Neural cell (in vitro differentiated cells): Measurements from ENCODE around the gene NR1H3. TPM values are rescaled to one million over a fixed set of nuclear protein-coding genes. Genes with fewer than 3 reads are reported as not detected.

ENCODE experiments used
- H2AFZ ChIP-seq: fragments of 200-600, 300-800 bp; sonication (generic), shearing (Covaris generic); 2 replicates; pipeline ENCODE4 v1.6.0; 2014; ENCODE audit warnings: low read depth, mild to moderate bottlenecking, antibody characterized with exemption, low read length, moderate library complexity
- H3F3A ChIP-seq: fragments of 200-600 bp; shearing (Covaris generic); 2 replicates; pipeline ENCODE4 v1.6.1; 2016; ENCODE audit warnings: mild to moderate bottlenecking, moderate library complexity, mixed read lengths, antibody characterized with exemption, low read length; ENCODE audit not compliant: insufficient read depth, poor library complexity, severe bottlenecking
- H3K27ac ChIP-seq: fragments of 200-600, 300-800 bp; sonication (generic), shearing (Covaris generic); 2 replicates; pipeline ENCODE4 v1.5.1; 2014; ENCODE audit warnings: mild to moderate bottlenecking, low read length, moderate library complexity
- H3K27me3 ChIP-seq: fragments of 300-800, 200-600 bp; sonication (generic), shearing (Covaris generic); 2 replicates; pipeline ENCODE4 v1.6.0; 2014; ENCODE audit warnings: mild to moderate bottlenecking, low read depth, low read length, moderate library complexity; ENCODE audit not compliant: insufficient read depth
- H3K36me3 ChIP-seq: fragments of 300-800, 200-600 bp; sonication (generic), shearing (Covaris generic); 2 replicates; pipeline ENCODE4 v1.5.1; 2014; ENCODE audit warnings: mild to moderate bottlenecking, antibody characterized with exemption, low read length, moderate library complexity; ENCODE audit not compliant: insufficient read depth
- H3K4me2 ChIP-seq: fragments of 300-800, 200-600 bp; sonication (generic), shearing (Covaris generic); 2 replicates; pipeline ENCODE4 v1.6.0; 2014; ENCODE audit warnings: mild to moderate bottlenecking, low read length
- H3K4me3 ChIP-seq: fragments of 300-800, 200-600 bp; sonication (generic), shearing (Covaris generic); 2 replicates; pipeline ENCODE4 v1.5.1; 2014; ENCODE audit warnings: mild to moderate bottlenecking, low read length, moderate library complexity
- H3K79me2 ChIP-seq: fragments of 200-600 bp; shearing (Covaris generic); replicated peaks from 2 replicates; pipeline ENCODE4 v1.6.0; 2014; ENCODE audit warnings: mild to moderate bottlenecking, low read length, moderate library complexity; ENCODE audit not compliant: insufficient read depth
- H3K9ac ChIP-seq: fragments of 300-800, 200-600 bp; sonication (generic), shearing (Covaris generic); 2 replicates; pipeline ENCODE4 v1.6.1; 2016; ENCODE audit warnings: mild to moderate bottlenecking, low read length, mixed read lengths
- H3K9me2 ChIP-seq: fragments of 200-600 bp; shearing (Covaris generic); 2 replicates; pipeline ENCODE4 v1.6.1; 2016; ENCODE audit warnings: mild to moderate bottlenecking, low read length, mixed read lengths; ENCODE audit not compliant: insufficient read depth
- H3K9me3 ChIP-seq: fragments of 200-600, 300-800 bp; sonication (generic), shearing (Covaris generic); 2 replicates; pipeline ENCODE4 v1.6.1; 2016; ENCODE audit warnings: mild to moderate bottlenecking, mixed run types, low read length, moderate library complexity, mixed read lengths
- H4K20me1 ChIP-seq: fragments of 200-600 bp; shearing (Covaris generic); 2 replicates; pipeline ENCODE4 v1.6.1; 2016; ENCODE audit warnings: mild to moderate bottlenecking, mixed run types; ENCODE audit not compliant: insufficient read depth
- CTCF ChIP-seq: fragments of 450-650 bp; IDR thresholded peaks from 2 replicates; pipeline ENCODE4 v1.5.1; 2014; ENCODE audit warnings: antibody characterized with exemption, mild to moderate bottlenecking, moderate library complexity; ENCODE audit not compliant: poor library complexity, severe bottlenecking
- EP300 ChIP-seq: fragments of 450-650 bp; conservative IDR thresholded peaks from 2 replicates; pipeline ENCODE4 v1.6.1; 2014; ENCODE audit warnings: antibody characterized with exemption, mild to moderate bottlenecking, moderate library complexity; ENCODE audit not compliant: poor library complexity, severe bottlenecking
- EZH2 ChIP-seq: fragments of 200-600, 300-800 bp; shearing (Covaris generic), sonication (generic); IDR thresholded peaks from 2 replicates; pipeline ENCODE4 v1.6.1; 2014; ENCODE audit warnings: antibody characterized with exemption, low read length, borderline replicate concordance, mild to moderate bottlenecking; ENCODE audit not compliant: insufficient read depth, poor library complexity, severe bottlenecking
- MXI1 ChIP-seq: fragments of 450-650 bp; conservative IDR thresholded peaks from 2 replicates; pipeline ENCODE4 v1.6.1; 2014; ENCODE audit warnings: antibody characterized with exemption, mild to moderate bottlenecking; ENCODE audit not compliant: poor library complexity, severe bottlenecking
- POLR2AphosphoS5 ChIP-seq: IDR thresholded peaks from 2 replicates; pipeline ENCODE4 v1.6.1; 2012
- RAD21 ChIP-seq: fragments of 450-650 bp; conservative IDR thresholded peaks from 2 replicates; pipeline ENCODE4 v1.6.1; 2014; ENCODE audit warnings: antibody characterized with exemption, mild to moderate bottlenecking, moderate library complexity
- SMC3 ChIP-seq: fragments of 450-650 bp; conservative IDR thresholded peaks from 2 replicates; pipeline ENCODE4 v1.6.1; 2014; ENCODE audit warnings: antibody characterized with exemption, mild to moderate bottlenecking, moderate library complexity; ENCODE audit not compliant: poor library complexity
- TAF1 ChIP-seq: IDR thresholded peaks from 2 replicates; pipeline ENCODE4 v1.6.1; 2012; ENCODE audit warnings: low read depth
- polyA plus RNA-seq: library from polyadenylated mRNA; depleted of rRNA; stranded (reverse); fragments of >200 nt; gene quantifications from 2 replicates; pipeline ENCODE4 v1.2.3, GENCODE V29; 2014
- TF ChIP-seq, protein P1 (sequence below): IDR thresholded peaks from 2 replicates; pipeline ENCODE4 v1.6.1; 2012; ENCODE audit warnings: borderline replicate concordance

Gene NR1H3
- polyA plus RNA-seq, 1 donor from 2014 or later = 7.7 TPM

- no peak overlapping the region for H2AFZ ChIP-seq
- TF ChIP-seq RAD21 (no peak), TAF1 (no peak), MXI1 (no peak), POLR2AphosphoS5 (no peak), SMC3 (no peak), CTCF (no peak), EZH2 (no peak), EP300 (no peak)
- TF ChIP-seq, protein P1, sequence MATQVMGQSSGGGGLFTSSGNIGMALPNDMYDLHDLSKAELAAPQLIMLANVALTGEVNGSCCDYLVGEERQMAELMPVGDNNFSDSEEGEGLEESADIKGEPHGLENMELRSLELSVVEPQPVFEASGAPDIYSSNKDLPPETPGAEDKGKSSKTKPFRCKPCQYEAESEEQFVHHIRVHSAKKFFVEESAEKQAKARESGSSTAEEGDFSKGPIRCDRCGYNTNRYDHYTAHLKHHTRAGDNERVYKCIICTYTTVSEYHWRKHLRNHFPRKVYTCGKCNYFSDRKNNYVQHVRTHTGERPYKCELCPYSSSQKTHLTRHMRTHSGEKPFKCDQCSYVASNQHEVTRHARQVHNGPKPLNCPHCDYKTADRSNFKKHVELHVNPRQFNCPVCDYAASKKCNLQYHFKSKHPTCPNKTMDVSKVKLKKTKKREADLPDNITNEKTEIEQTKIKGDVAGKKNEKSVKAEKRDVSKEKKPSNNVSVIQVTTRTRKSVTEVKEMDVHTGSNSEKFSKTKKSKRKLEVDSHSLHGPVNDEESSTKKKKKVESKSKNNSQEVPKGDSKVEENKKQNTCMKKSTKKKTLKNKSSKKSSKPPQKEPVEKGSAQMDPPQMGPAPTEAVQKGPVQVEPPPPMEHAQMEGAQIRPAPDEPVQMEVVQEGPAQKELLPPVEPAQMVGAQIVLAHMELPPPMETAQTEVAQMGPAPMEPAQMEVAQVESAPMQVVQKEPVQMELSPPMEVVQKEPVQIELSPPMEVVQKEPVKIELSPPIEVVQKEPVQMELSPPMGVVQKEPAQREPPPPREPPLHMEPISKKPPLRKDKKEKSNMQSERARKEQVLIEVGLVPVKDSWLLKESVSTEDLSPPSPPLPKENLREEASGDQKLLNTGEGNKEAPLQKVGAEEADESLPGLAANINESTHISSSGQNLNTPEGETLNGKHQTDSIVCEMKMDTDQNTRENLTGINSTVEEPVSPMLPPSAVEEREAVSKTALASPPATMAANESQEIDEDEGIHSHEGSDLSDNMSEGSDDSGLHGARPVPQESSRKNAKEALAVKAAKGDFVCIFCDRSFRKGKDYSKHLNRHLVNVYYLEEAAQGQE = no peak
- no peaks in the 10 kb centered on the region for H3K36me3 ChIP-seq
- no peaks in the 10 kb centered on the region for H3K9me3 ChIP-seq
- peaks cover 13% of the 10 kb centered on the region for H3K79me2 ChIP-seq
- H3K27ac ChIP-seq = no peak overlapping the region
- H3K9ac ChIP-seq = no peak overlapping the region
- no peaks in the 10 kb centered on the region for H3K9me2 ChIP-seq
- H3F3A ChIP-seq = no peaks in the 10 kb centered on the region
- H3K4me3 ChIP-seq = no peak overlapping the region
- no peak overlapping the region for H3K4me2 ChIP-seq
- no peaks in the 10 kb centered on the region for H3K27me3 ChIP-seq
- no peaks in the 10 kb centered on the region for H4K20me1 ChIP-seq
These were observed 14.3 kb upstream of the NR1H3 start for GRCh38 chr11:47243454-47243853.

DNA sequence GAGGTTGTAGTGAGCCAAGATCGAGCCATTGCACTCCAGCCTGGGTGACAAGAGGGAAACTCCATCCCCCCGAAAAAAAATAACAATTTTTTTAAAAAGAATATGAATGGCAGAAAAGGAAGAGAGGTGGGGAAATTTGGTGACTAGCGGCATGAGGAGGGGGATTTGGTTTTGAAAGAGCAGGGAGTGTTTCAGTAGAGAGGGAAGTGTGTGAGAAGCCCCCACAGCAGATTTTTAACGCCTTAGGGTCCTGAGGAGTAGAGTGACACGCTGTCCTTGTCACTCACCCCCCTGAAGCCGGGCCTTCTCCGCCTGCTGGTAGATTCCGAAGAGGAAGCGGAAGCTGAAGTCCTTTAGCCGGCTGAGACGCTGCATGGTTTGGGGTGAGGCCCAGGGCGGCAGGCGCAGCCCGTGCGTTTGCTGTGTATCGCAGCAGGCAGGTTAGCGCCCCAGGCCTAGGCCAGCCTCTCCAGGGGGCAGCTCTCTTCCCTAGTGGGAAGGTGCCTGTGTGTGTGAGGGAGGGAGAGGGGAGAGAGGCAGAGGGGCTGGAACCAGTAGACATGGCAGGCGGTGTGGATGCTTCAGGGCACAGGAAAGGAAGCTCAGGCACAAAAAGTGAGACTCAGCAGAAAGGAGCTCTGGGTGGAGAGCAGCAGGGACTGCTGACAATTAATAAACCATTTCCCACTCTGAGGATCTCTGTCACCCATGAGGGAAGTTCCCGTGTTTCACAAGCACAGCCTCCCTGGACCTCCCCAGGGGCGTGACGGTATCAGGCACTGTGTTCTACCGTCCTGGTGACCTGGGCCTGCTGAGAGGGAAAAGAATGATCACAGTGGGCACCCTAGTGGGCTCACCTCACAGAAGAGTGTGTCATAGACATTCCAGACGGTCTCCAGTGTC is 13.1 kb upstream of the NR1H3 start:
- H3K9ac ChIP-seq = no peak overlapping the region
- H3K4me3 ChIP-seq = no peak overlapping the region
- no peaks in the 10 kb centered on the region for H3K36me3 ChIP-seq
- no peaks in the 10 kb centered on the region for H4K20me1 ChIP-seq
- no peaks in the 10 kb centered on the region for H3K9me3 ChIP-seq
- H3K27me3 ChIP-seq = no peaks in the 10 kb centered on the region
- no peak overlapping the region for H3K4me2 ChIP-seq
- no peak overlapping the region for H2AFZ ChIP-seq
- no peak overlapping the region for H3K27ac ChIP-seq
- no peaks in the 10 kb centered on the region for H3K9me2 ChIP-seq
- H3K79me2 ChIP-seq = peaks cover 18% of the 10 kb centered on the region
- TF ChIP-seq POLR2AphosphoS5 = no peak
- TF ChIP-seq EZH2 = no peak
- TF ChIP-seq, protein P1 = no peak
- TF ChIP-seq CTCF = no peak
- TF ChIP-seq TAF1 = no peak
- no peak for TF ChIP-seq SMC3
- no peak for TF ChIP-seq EP300
- no peak for TF ChIP-seq MXI1
- TF ChIP-seq RAD21 = no peak
- no peaks in the 10 kb centered on the region for H3F3A ChIP-seq
